Kidney capillary endothelial cell (primary cell): ENCODE data around the gene ADARB1.
A peak's percentile ranks its signal among the peaks of the same experiment; 100 is the strongest.

Source experiments
- DNase-seq: peaks from one replicate; pipeline ENCODE4 v3.0.0-alpha.2; 2018; ENCODE audit warnings: low spot score

ADARB1 gene

GRCh38 chr21:45204395-45204794, 130.0 kb downstream of the ADARB1 start:
- DNase-seq = no peak

GRCh38 chr21:45207839-45208626, 133.7 kb downstream of the ADARB1 start:
- no peak for DNase-seq

GRCh38 chr21:45208627-45208951, 134.2 kb downstream of the ADARB1 start:
- DNase-seq = no peak

GRCh38 chr21:45209046-45209445, 134.7 kb downstream of the ADARB1 start:
- peak; percentile 21 for DNase-seq

- DNase-seq = no peak
These were observed 135.4 kb downstream of the ADARB1 start for GRCh38 chr21:45209685-45210284.

- no peak for DNase-seq
These were observed 136.1 kb downstream of the ADARB1 start for GRCh38 chr21:45210461-45210983.

GRCh38 chr21:45211661-45212060, 137.3 kb downstream of the ADARB1 start:
- DNase-seq = no peak

GRCh38 chr21:45213392-45213791, 139.0 kb downstream of the ADARB1 start:
- no peak for DNase-seq

GRCh38 chr21:45215213-45215612, 140.8 kb downstream of the ADARB1 start:
- DNase-seq = no peak

- no peak for DNase-seq
These were observed 142.6 kb downstream of the ADARB1 start for GRCh38 chr21:45217010-45217409.

GRCh38 chr21:45219517-45219916, 145.1 kb downstream of the ADARB1 start:
- no peak for DNase-seq

GRCh38 chr21:45220071-45220481, 145.7 kb downstream of the ADARB1 start:
- no peak for DNase-seq

GRCh38 chr21:45220714-45221490, 146.5 kb downstream of the ADARB1 start:
- no peak for DNase-seq

GRCh38 chr21:45222001-45222400, 147.6 kb downstream of the ADARB1 start:
- DNase-seq = no peak

- no peak for DNase-seq
These were observed 149.1 kb downstream of the ADARB1 start for GRCh38 chr21:45223236-45224185.

GRCh38 chr21:45224189-45224938, 150.0 kb downstream of the ADARB1 start:
- DNase-seq = no peak

- DNase-seq = no peak
These were observed 150.8 kb downstream of the ADARB1 start for GRCh38 chr21:45225041-45225740.

- no peak for DNase-seq
These were observed 151.5 kb downstream of the ADARB1 start for GRCh38 chr21:45225741-45226327.

GRCh38 chr21:45226540-45227326, 152.4 kb downstream of the ADARB1 start:
- no peak for DNase-seq
